ENCODE results near the gene AKIP1.

Gene AKIP1

DNA sequence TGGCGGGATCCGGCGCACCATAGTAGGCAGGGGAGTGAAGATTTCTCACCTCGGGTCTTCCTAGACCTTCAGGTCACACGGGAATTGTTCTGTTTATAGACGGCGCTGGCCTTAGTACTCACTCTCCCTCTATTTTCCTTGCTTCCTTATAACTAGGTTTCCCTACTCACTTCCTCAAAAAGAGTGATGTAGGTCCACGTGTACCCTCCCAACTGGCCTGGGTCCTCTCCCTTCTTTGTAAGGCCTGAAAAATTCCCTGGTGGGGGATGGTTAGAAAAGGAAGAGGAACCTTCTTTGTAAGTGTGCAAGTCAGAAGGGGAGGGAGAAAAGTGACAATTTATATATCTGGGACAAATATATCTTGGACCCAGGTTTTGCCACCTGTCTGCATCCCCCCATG is 56.2 kb downstream of the AKIP1 start:
- TF ChIP-seq MYC (IDR thresholded peaks at IDR 0.05; ENCODE audit: low read depth, low read length) = no peak
- TF ChIP-seq, protein P1, sequence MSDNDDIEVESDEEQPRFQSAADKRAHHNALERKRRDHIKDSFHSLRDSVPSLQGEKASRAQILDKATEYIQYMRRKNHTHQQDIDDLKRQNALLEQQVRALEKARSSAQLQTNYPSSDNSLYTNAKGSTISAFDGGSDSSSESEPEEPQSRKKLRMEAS (IDR thresholded peaks at IDR 0.05; ENCODE audit: low read depth, low read length) = no peak
- TF ChIP-seq, protein P2, sequence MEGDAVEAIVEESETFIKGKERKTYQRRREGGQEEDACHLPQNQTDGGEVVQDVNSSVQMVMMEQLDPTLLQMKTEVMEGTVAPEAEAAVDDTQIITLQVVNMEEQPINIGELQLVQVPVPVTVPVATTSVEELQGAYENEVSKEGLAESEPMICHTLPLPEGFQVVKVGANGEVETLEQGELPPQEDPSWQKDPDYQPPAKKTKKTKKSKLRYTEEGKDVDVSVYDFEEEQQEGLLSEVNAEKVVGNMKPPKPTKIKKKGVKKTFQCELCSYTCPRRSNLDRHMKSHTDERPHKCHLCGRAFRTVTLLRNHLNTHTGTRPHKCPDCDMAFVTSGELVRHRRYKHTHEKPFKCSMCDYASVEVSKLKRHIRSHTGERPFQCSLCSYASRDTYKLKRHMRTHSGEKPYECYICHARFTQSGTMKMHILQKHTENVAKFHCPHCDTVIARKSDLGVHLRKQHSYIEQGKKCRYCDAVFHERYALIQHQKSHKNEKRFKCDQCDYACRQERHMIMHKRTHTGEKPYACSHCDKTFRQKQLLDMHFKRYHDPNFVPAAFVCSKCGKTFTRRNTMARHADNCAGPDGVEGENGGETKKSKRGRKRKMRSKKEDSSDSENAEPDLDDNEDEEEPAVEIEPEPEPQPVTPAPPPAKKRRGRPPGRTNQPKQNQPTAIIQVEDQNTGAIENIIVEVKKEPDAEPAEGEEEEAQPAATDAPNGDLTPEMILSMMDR (IDR thresholded peaks at IDR 0.05; ENCODE audit: low read depth, low read length) = no peak
- TF ChIP-seq POLR2A (IDR thresholded peaks at IDR 0.05; ENCODE audit: extremely low read depth, insufficient read length) = no peak
- DNase-seq (ENCODE audit: low read depth) = no peak
- no peak overlapping the region for H3K4me3 ChIP-seq (ENCODE audit: low read depth, low read length)

Measured in NB4 (cell line).